GM12878 (cell line): ENCODE results near the gene ANKS1A. TPM values are rescaled to one million over a fixed set of nuclear protein-coding genes. Genes with fewer than 3 reads are reported as not detected.

Experiments used
- ATAC-seq: fragments of 200-7000 bp; cut with Tn5 transposase; 3 replicates; pipeline ENCODE4 v1.9.1; 2020; ENCODE audit warnings: mild to moderate bottlenecking, moderate library complexity
- BruUV-seq: library from RNA; stranded (reverse); fragments of 400-500 nt; replicated peaks from 2 replicates; lab custom pipeline; 2021; lab: Mats Ljungman, UMichigan
- CTCF ChIA-PET: fragments of 300-600 bp; sonication (Branson Sonifier 250); formaldehyde crosslinking; extraction: SDS; loops from one replicate; lab custom pipeline; 2021; ENCODE audit warnings: inconsistent platforms; lab: Yijun Ruan, JAX
- POLR2A ChIA-PET: fragments of 350-600 bp; formaldehyde crosslinking; extraction: SDS; loops from one replicate; lab custom pipeline; 2021; ENCODE audit warnings: inconsistent platforms; lab: Charles Lee
- RAD21 ChIA-PET: fragments of 300-600 bp; sonication (Branson Sonifier 250); formaldehyde crosslinking; loops from one replicate; lab custom pipeline; 2023; ENCODE audit warnings: antibody characterized with exemption; ENCODE audit not compliant: unreplicated experiment; lab: Charles Lee
- SMC1A ChIA-PET: fragments of 300-600 bp; sonication (Branson Sonifier 250); formaldehyde crosslinking; loops from one replicate; lab custom pipeline; 2023; ENCODE audit not compliant: unreplicated experiment, uncharacterized antibody; lab: Charles Lee
- DNase-seq: peaks from one replicate; pipeline ENCODE4 v3.0.0-alpha.2; 2011; ENCODE audit warnings: low read depth, low spot score
- FAIRE-seq: peaks from 3 replicates; lab custom pipeline; 2011; peaks lifted over from hg19 to GRCh38; lab: Jason Lieb, UNC
- H2AFZ ChIP-seq: 2 replicates; pipeline ENCODE4 v1.6.0; 2011; ENCODE audit warnings: low read depth, low read length, control low read depth; ENCODE audit not compliant: control insufficient read depth
- H3K27ac ChIP-seq: 2 replicates; pipeline ENCODE4 v1.5.1; 2011; ENCODE audit warnings: control low read depth; ENCODE audit not compliant: control insufficient read depth, insufficient read depth
- H3K27me3 ChIP-seq, 2 experiments: replicated peaks in 1 of 2; 2 replicates each; pipeline versions ENCODE4 v1.6.0 to v1.6.1; 2011; ENCODE audit warnings: low read length in 1 of 2; ENCODE audit not compliant: control insufficient read depth in 2 of 2, insufficient read depth in 2 of 2
- H3K36me3 ChIP-seq, 2 experiments: 2 replicates each; pipeline ENCODE4 v1.5.1; 2011; ENCODE audit warnings: low read length in 1 of 2; ENCODE audit not compliant: control insufficient read depth in 2 of 2, insufficient read depth in 2 of 2
- H3K4me1 ChIP-seq: 2 replicates; pipeline ENCODE4 v1.6.1; 2011; ENCODE audit warnings: mild to moderate bottlenecking, low read length, moderate library complexity, mixed read lengths; ENCODE audit not compliant: control insufficient read depth, insufficient read depth
- H3K4me2 ChIP-seq: 2 replicates; pipeline ENCODE4 v1.6.0; 2011; ENCODE audit warnings: control low read depth; ENCODE audit not compliant: control insufficient read depth, insufficient read depth
- H3K4me3 ChIP-seq: fragments of 200-600 bp; sonication (generic); 2 replicates; pipeline ENCODE4 v1.5.1; 2016
- H3K79me2 ChIP-seq: 2 replicates; pipeline ENCODE4 v1.6.0; 2011; ENCODE audit warnings: low read length; ENCODE audit not compliant: control insufficient read depth, insufficient read depth
- H3K9ac ChIP-seq: 2 replicates; pipeline ENCODE4 v1.8.0; 2011; ENCODE audit warnings: low read length, control low read depth, mixed read lengths; ENCODE audit not compliant: control insufficient read depth, insufficient read depth
- H3K9me3 ChIP-seq: replicated peaks from 3 replicates; pipeline ENCODE4 v1.5.1; 2011; ENCODE audit warnings: mild to moderate bottlenecking, low read length; ENCODE audit not compliant: control insufficient read depth, insufficient read depth
- H4K20me1 ChIP-seq: 2 replicates; pipeline ENCODE4 v1.6.0; 2011; ENCODE audit not compliant: control insufficient read depth, insufficient read depth
- ATF2 ChIP-seq: IDR thresholded peaks from 2 replicates; pipeline ENCODE4 v1.6.1; 2012; ENCODE audit warnings: low read length, inconsistent platforms
- ATF3 ChIP-seq: IDR thresholded peaks from 2 replicates; pipeline ENCODE4 v1.6.1; 2011; ENCODE audit warnings: low read depth, mild to moderate bottlenecking, low read length, moderate library complexity, borderline replicate concordance; ENCODE audit errors: extremely low read depth
- BRCA1 ChIP-seq: IDR thresholded peaks from 2 replicates; pipeline ENCODE4 v1.6.1; 2011; ENCODE audit warnings: low read depth, low read length, improper control_type of control experiment
- CBX5 ChIP-seq: sonication (generic); IDR thresholded peaks from 2 replicates; pipeline ENCODE4 v1.6.1; 2016; ENCODE audit warnings: low read depth, moderate library complexity, mild to moderate bottlenecking, inconsistent platforms
- CEBPB ChIP-seq, 2 experiments: fragments of 150-350 bp in 1 of 2; IDR thresholded peaks; 2 replicates each; pipeline ENCODE4 v1.6.1; 2012 to 2014; ENCODE audit warnings: low read depth in 2 of 2, low read length in 2 of 2, borderline replicate concordance in 1 of 2, inconsistent platforms in 1 of 2
- EED ChIP-seq: sonication (generic); IDR thresholded peaks from 2 replicates; pipeline ENCODE4 v1.6.1; 2016; ENCODE audit warnings: antibody characterized with exemption, low read depth
- GATAD2B ChIP-seq: fragments of 450-650 bp; conservative IDR thresholded peaks from 2 replicates; pipeline ENCODE4 v1.6.1; 2017; ENCODE audit warnings: low read depth, mild to moderate bottlenecking, moderate library complexity
- IRF3 ChIP-seq: fragments of 450-650 bp; IDR thresholded peaks from 2 replicates; pipeline ENCODE4 v1.6.1; 2014; ENCODE audit warnings: mild to moderate bottlenecking
- IRF5 ChIP-seq: fragments of 450-650 bp; IDR thresholded peaks from 2 replicates; pipeline ENCODE4 v1.6.1; 2017; ENCODE audit warnings: borderline replicate concordance
- YBX1 ChIP-seq: fragments of 450-650 bp; IDR thresholded peaks from 2 replicates; pipeline ENCODE4 v1.6.1; 2016; ENCODE audit warnings: antibody characterized with exemption
- ZBTB33 ChIP-seq: fragments of 450-650 bp; IDR thresholded peaks from 2 replicates; pipeline ENCODE4 v1.6.1; 2017; ENCODE audit warnings: mild to moderate bottlenecking
- ZBTB4 ChIP-seq: fragments of 450-650 bp; formaldehyde crosslinking; IDR thresholded peaks from 2 replicates; pipeline ENCODE4 v1.4.0; 2022; ENCODE audit warnings: mild to moderate bottlenecking, moderate library complexity
- ZNF207 ChIP-seq: fragments of 450-650 bp; IDR thresholded peaks from 2 replicates; pipeline ENCODE4 v1.6.1; 2014; ENCODE audit warnings: antibody characterized with exemption, mild to moderate bottlenecking, borderline replicate concordance
- WGBS: methylation state at CpG from one replicate; pipeline ENCODE4 v1.1.6; 2016; ENCODE audit warnings: low lambda C conversion rate; ENCODE audit not compliant: insufficient replicate concordance, insufficient coverage; ENCODE audit errors: missing lambda C conversion rate; 5-methylcytosine and 5-hydroxymethylcytosine counted together
- in situ Hi-C: fragments of 300-500 bp; cut with MboI; formaldehyde crosslinking; loops from 9 replicates; pipeline ENCODE4 v1.14.3; 2018; ENCODE audit warnings: mixed read lengths
- intact Hi-C: fragments of 100-400 bp; cut with micrococcal nuclease; formaldehyde crosslinking; loops from one replicate; pipeline ENCODE4 v1.14.2; 2022; ENCODE audit not compliant: unreplicated experiment
- polyA plus RNA-seq, 11 experiments: library from polyadenylated mRNA; depleted of rRNA in 4 of 11; unstranded in 6 of 11; stranded (reverse) in 5 of 11; fragments of >200 nt; fragmentation: Nextera tagmentation in 4 of 11; fragmentation: Illumina TruSeq in 1 of 11; extraction: Ambion mirVana in 4 of 11; extraction: Trizol in 1 of 11; gene quantifications; 1 replicate in 1 of 11; 2 replicates in 10 of 11; pipeline versions ENCODE4 v1.2.1 to v1.2.3, GENCODE V29; 2011 to 2016; ENCODE audit warnings: inconsistent platforms in 2 of 11, missing spikeins in 2 of 11, low read depth in 1 of 11
- total RNA-seq, 4 experiments: library from RNA; depleted of rRNA in 3 of 4; stranded (reverse); fragments of >200 nt in 3 of 4; fragmentation: Illumina TruSeq in 1 of 4; extraction: Trizol in 1 of 4; gene quantifications; 2 replicates each; pipeline versions ENCODE4 v1.2.1 to v1.2.3, GENCODE V29; 2013 to 2021

The ANKS1A gene
- total and polyA plus RNA-seq, 10 of the 15 experiments (the other 5 are each of a cell fraction or from before 2014, with no cell fraction given): 0.60 to 7.0 (median 3.0) TPM

GRCh38 chr6:34906826-34907225 lies 17.8 kb downstream of the ANKS1A start:
- ChIA-PET CTCF (no interaction called here), POLR2A (no interaction called here)
- Histone ChIP-seq H3K4me3 (no peak overlapping the region), H3K4me2 (no peak overlapping the region), H3K36me3 (no peaks in the 10 kb centered on the region), H3K4me1 (no peaks in the 10 kb centered on the region)
- no peak for TF ChIP-seq BRCA1
- no peak for TF ChIP-seq IRF3
- TF ChIP-seq ZBTB4 (CRISPR knock-in tag): no peak
- TF ChIP-seq ATF2: no peak
- no peak for TF ChIP-seq ZNF207
- TF ChIP-seq GATAD2B: no peak
- TF ChIP-seq EED: no peak
- no peak for TF ChIP-seq CBX5
- no peak for TF ChIP-seq CEBPB (IDR thresholded peaks at IDR 0.05; ENCODE audit: borderline replicate concordance in 1 of 2, low read depth in 2 of 2, low read length in 2 of 2)
- no peak for TF ChIP-seq YBX1
- TF ChIP-seq ATF3: no peak
- TF ChIP-seq ZBTB33: no peak
- TF ChIP-seq IRF5: no peak
- TF ChIP-seq, all 136 proteins: peak for 0
- H3K79me2 ChIP-seq: no peaks in the 10 kb centered on the region
- no peak overlapping the region for H3K9ac ChIP-seq
- in situ Hi-C loops (no loop called here), intact Hi-C loops (no loop called here)
- FAIRE-seq (no peak), ATAC-seq (no peak), DNase-seq (no peak)
- no peaks in the 10 kb centered on the region for H3K9me3 ChIP-seq
- RAD21 ChIA-PET: no interaction called here
- H3K27me3 ChIP-seq: no peaks in the 10 kb centered on the region
- SMC1A ChIA-PET: interaction anchor here (1.6 kb wide), 1 partner anchor 13 kb away, joined by 3 read pairs; no protein-coding TSS in a partner anchor
- 95% methylated on average over 2 of the region's 2 CpGs for WGBS
- H3K27ac ChIP-seq: no peak overlapping the region
- BruUV-seq: no TSS peak
- 0 out of 2 replicates have a peak, but pooled peaks cover 7% of the 10 kb centered on the region for H4K20me1 ChIP-seq
- H2AFZ ChIP-seq: no peak overlapping the region
